Smooth muscle cell (in vitro differentiated cells): Measurements from ENCODE around the gene NUBP2. TPM values are rescaled to one million over a fixed set of nuclear protein-coding genes. Genes with fewer than 3 reads are reported as not detected.
A peak's percentile ranks its signal among the peaks of the same experiment; 100 is the strongest.

Source experiments
- DNase-seq: peaks from one replicate; lab custom pipeline; 2025; ENCODE audit not compliant: unreplicated experiment; lab: John Stamatoyannopoulos, UW
- H2AFZ ChIP-seq: fragments of 200-600 bp; sonication (generic); 2 replicates; pipeline ENCODE4 v1.6.0; 2016; ENCODE audit warnings: antibody characterized with exemption, low read depth, mild to moderate bottlenecking
- H3F3A ChIP-seq: fragments of 200-600 bp; sonication (generic); 2 replicates; pipeline ENCODE4 v1.6.0; 2017; ENCODE audit warnings: antibody characterized with exemption, low read depth
- H3K27ac ChIP-seq: fragments of 200-600 bp; sonication (generic); 2 replicates; pipeline ENCODE4 v1.5.1; 2016; ENCODE audit warnings: low read depth, mild to moderate bottlenecking
- H3K27me3 ChIP-seq: fragments of 200-600 bp; sonication (generic); 2 replicates; pipeline ENCODE4 v1.6.1; 2016; ENCODE audit warnings: low read depth, mild to moderate bottlenecking
- H3K36me3 ChIP-seq: fragments of 200-600 bp; sonication (generic); 2 replicates; pipeline ENCODE4 v1.5.1; 2016; ENCODE audit warnings: low read depth
- H3K4me1 ChIP-seq: fragments of 200-600 bp; sonication (generic); 2 replicates; pipeline ENCODE4 v1.5.1; 2016; ENCODE audit warnings: low read depth
- H3K4me2 ChIP-seq: fragments of 200-600 bp; sonication (generic); 2 replicates; pipeline ENCODE4 v1.6.0; 2016; ENCODE audit warnings: mild to moderate bottlenecking
- H3K4me3 ChIP-seq: fragments of 200-600 bp; sonication (generic); 2 replicates; pipeline ENCODE4 v1.5.1; 2016; ENCODE audit warnings: mild to moderate bottlenecking
- H3K79me2 ChIP-seq: fragments of 200-600 bp; sonication (generic); 2 replicates; pipeline ENCODE4 v1.6.0; 2016; ENCODE audit warnings: low read depth, mild to moderate bottlenecking
- H3K9ac ChIP-seq: fragments of 200-600 bp; sonication (generic); 2 replicates; pipeline ENCODE4 v1.6.0; 2016; ENCODE audit warnings: low read depth
- H3K9me3 ChIP-seq: fragments of 200-600 bp; sonication (generic); replicated peaks from 2 replicates; pipeline ENCODE4 v1.5.1; 2016; ENCODE audit warnings: low read depth
- H4K20me1 ChIP-seq: fragments of 200-600 bp; sonication (generic); 2 replicates; pipeline ENCODE4 v1.6.0; 2016; ENCODE audit warnings: low read depth
- CTCF ChIP-seq: fragments of 200-600 bp; sonication (generic); IDR thresholded peaks from 2 replicates; pipeline ENCODE4 v1.5.1; 2017; ENCODE audit warnings: borderline replicate concordance, mild to moderate bottlenecking, antibody characterized with exemption; ENCODE audit not compliant: insufficient read depth, poor library complexity, severe bottlenecking
- WGBS: methylation state at CpG from one replicate; pipeline ENCODE4 v1.1.7; 2016; ENCODE audit warnings: low lambda C conversion rate; 5-methylcytosine and 5-hydroxymethylcytosine counted together
- polyA plus RNA-seq: library from polyadenylated mRNA; unstranded; fragments of >200 nt; fragmentation: Nextera tagmentation; extraction: Ambion mirVana; gene quantifications from 2 replicates; pipeline ENCODE4 v1.2.1, GENCODE V29; 2016
- total RNA-seq: library from RNA; depleted of rRNA; stranded (reverse); fragments of >200 nt; gene quantifications from 2 replicates; pipeline ENCODE4 v1.2.3, GENCODE V29; 2014

The NUBP2 gene
- total and polyA plus RNA-seq, 2 experiments from 2014 or later, result 48.0 to 80.8 TPM

GRCh38 chr16:1762879-1763520 is 19.8 kb upstream of the NUBP2 start:
- Histone ChIP-seq H3K4me3 (no peak overlapping the region), H3K9me3 (no peaks in the 10 kb centered on the region), H3K27me3 (no peaks in the 10 kb centered on the region), H3F3A (no peaks in the 10 kb centered on the region), H3K9ac (no peak overlapping the region), H3K36me3 (no peaks in the 10 kb centered on the region), H2AFZ (no peak overlapping the region), H3K4me2 (no peak overlapping the region), H3K4me1 (no peaks in the 10 kb centered on the region), H3K79me2 (no peaks in the 10 kb centered on the region), H4K20me1 (no peaks in the 10 kb centered on the region), H3K27ac (no peak overlapping the region)
- DNase-seq, result no peak
- 91% methylated on average over 23 of the region's 24 CpGs for WGBS
- TF ChIP-seq CTCF, result no peak

GRCh38 chr16:1763521-1764511 is 18.9 kb upstream of the NUBP2 start:
- Histone ChIP-seq H3K9ac (no peak overlapping the region), H3K9me3 (no peaks in the 10 kb centered on the region), H4K20me1 (no peaks in the 10 kb centered on the region), H3K4me3 (no peak overlapping the region), H3K27me3 (no peaks in the 10 kb centered on the region), H2AFZ (no peak overlapping the region), H3K36me3 (no peaks in the 10 kb centered on the region), H3K79me2 (no peaks in the 10 kb centered on the region), H3K27ac (no peak overlapping the region), H3K4me2 (no peak overlapping the region), H3F3A (no peaks in the 10 kb centered on the region), H3K4me1 (no peaks in the 10 kb centered on the region)
- 56% methylated on average over 66 of the region's 81 CpGs for WGBS
- no peak for DNase-seq
- TF ChIP-seq CTCF, result peak; percentile 43

GRCh38 chr16:1764971-1765370 is 17.8 kb upstream of the NUBP2 start:
- Histone ChIP-seq H3K27ac (no peak overlapping the region), H3K4me3 (no peak overlapping the region), H4K20me1 (peaks cover 9% of the 10 kb centered on the region), H3K36me3 (no peaks in the 10 kb centered on the region), H3K9ac (no peak overlapping the region), H3K4me2 (no peak overlapping the region), H3F3A (peaks cover 4% of the 10 kb centered on the region), H3K27me3 (no peaks in the 10 kb centered on the region), H3K9me3 (no peaks in the 10 kb centered on the region), H2AFZ (no peak overlapping the region), H3K4me1 (no peaks in the 10 kb centered on the region), H3K79me2 (no peaks in the 10 kb centered on the region)
- no peak for DNase-seq
- 97% methylated on average over 21 of the region's 21 CpGs for WGBS
- TF ChIP-seq CTCF, result no peak
